ENCODE measurements around the gene EPYC. TPM values are rescaled to one million over a fixed set of nuclear protein-coding genes. Genes with fewer than 3 reads are reported as not detected.

Gene EPYC
- total and polyA plus RNA-seq, 2 experiments from 2014 or later, result not detected

GRCh38 chr12:91044586-91044985 is 39.8 kb upstream of the EPYC start (continued):
- no peak for TF ChIP-seq CTCF (conservative IDR thresholded peaks at IDR 0.05; ENCODE audit: low read depth in 2 of 2)
- no peak for TF ChIP-seq EZH2 (IDR thresholded peaks at IDR 0.05; ENCODE audit: low read depth, unreplicated experiment)
- no peak for TF ChIP-seq NANOG (IDR thresholded peaks at IDR 0.05; ENCODE audit: borderline replicate concordance)
- no peak for TF ChIP-seq ZNF114 (CRISPR knock-in tag; IDR thresholded peaks at IDR 0.05)
- TF ChIP-seq STAT1 (IDR thresholded peaks at IDR 0.05; ENCODE audit: unreplicated experiment), result no peak
- no peak for TF ChIP-seq CREB1 (CRISPR knock-in tag; IDR thresholded peaks at IDR 0.05; ENCODE audit: low read depth)

- H3K27me3 ChIP-seq (ENCODE audit: insufficient read depth), result no peaks in the 10 kb centered on the region
- no peaks in the 10 kb centered on the region for H3F3A ChIP-seq (replicated peaks; ENCODE audit: low read depth)
- Mint-ChIP-seq H3K4me1 (0 out of 3 replicates have a peak, but pooled peaks cover 3% of the 10 kb centered on the region), H3K9me3 (no peaks in the 10 kb centered on the region), H3K4me3 (no peak overlapping the region), H3K36me3 (ENCODE audit: low read depth) (no peaks in the 10 kb centered on the region), H3K27me3 (ENCODE audit: insufficient read depth, low read depth, poor library complexity) (peaks cover 2% of the 10 kb centered on the region), H3K27ac (no peak overlapping the region)
- no peak overlapping the region for H3K4me2 ChIP-seq
- H3K36me3 ChIP-seq (ENCODE audit: insufficient read depth), result no peaks in the 10 kb centered on the region
- H3K27ac ChIP-seq (ENCODE audit: low read depth), result no peak overlapping the region
- no peaks in the 10 kb centered on the region for H3K9me2 ChIP-seq (ENCODE audit: insufficient read depth)
- no peaks in the 10 kb centered on the region for H3K79me2 ChIP-seq (replicated peaks; ENCODE audit: insufficient read depth)
- H3K4me1 ChIP-seq (ENCODE audit: insufficient read depth), result no peaks in the 10 kb centered on the region
- no peaks in the 10 kb centered on the region for H4K20me1 ChIP-seq (replicated peaks; ENCODE audit: insufficient read depth)
- ATAC-seq (no peak), DNase-seq (ENCODE audit: low spot score) (no peak)
- no peak overlapping the region for H3K4me3 ChIP-seq
- H2AFZ ChIP-seq, result no peak overlapping the region
- TF ChIP-seq EZH2 (IDR thresholded peaks at IDR 0.05; ENCODE audit: low read depth, unreplicated experiment) (no peak), STAT1 (IDR thresholded peaks at IDR 0.05; ENCODE audit: unreplicated experiment) (no peak), CREB1 (CRISPR knock-in tag; IDR thresholded peaks at IDR 0.05; ENCODE audit: low read depth) (no peak), EZH2phosphoT487 (IDR thresholded peaks at IDR 0.05; ENCODE audit: unreplicated experiment) (no peak), JUNB (IDR thresholded peaks at IDR 0.05; ENCODE audit: unreplicated experiment) (no peak), CTCF (conservative IDR thresholded peaks at IDR 0.05; ENCODE audit: low read depth in 2 of 2) (no peak), ZNF331 (CRISPR knock-in tag; IDR thresholded peaks at IDR 0.05; ENCODE audit: low read depth) (no peak), NANOG (IDR thresholded peaks at IDR 0.05; ENCODE audit: borderline replicate concordance) (no peak)
- TF ChIP-seq, protein P1, sequence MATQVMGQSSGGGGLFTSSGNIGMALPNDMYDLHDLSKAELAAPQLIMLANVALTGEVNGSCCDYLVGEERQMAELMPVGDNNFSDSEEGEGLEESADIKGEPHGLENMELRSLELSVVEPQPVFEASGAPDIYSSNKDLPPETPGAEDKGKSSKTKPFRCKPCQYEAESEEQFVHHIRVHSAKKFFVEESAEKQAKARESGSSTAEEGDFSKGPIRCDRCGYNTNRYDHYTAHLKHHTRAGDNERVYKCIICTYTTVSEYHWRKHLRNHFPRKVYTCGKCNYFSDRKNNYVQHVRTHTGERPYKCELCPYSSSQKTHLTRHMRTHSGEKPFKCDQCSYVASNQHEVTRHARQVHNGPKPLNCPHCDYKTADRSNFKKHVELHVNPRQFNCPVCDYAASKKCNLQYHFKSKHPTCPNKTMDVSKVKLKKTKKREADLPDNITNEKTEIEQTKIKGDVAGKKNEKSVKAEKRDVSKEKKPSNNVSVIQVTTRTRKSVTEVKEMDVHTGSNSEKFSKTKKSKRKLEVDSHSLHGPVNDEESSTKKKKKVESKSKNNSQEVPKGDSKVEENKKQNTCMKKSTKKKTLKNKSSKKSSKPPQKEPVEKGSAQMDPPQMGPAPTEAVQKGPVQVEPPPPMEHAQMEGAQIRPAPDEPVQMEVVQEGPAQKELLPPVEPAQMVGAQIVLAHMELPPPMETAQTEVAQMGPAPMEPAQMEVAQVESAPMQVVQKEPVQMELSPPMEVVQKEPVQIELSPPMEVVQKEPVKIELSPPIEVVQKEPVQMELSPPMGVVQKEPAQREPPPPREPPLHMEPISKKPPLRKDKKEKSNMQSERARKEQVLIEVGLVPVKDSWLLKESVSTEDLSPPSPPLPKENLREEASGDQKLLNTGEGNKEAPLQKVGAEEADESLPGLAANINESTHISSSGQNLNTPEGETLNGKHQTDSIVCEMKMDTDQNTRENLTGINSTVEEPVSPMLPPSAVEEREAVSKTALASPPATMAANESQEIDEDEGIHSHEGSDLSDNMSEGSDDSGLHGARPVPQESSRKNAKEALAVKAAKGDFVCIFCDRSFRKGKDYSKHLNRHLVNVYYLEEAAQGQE (IDR thresholded peaks at IDR 0.05; ENCODE audit: unreplicated experiment), result no peak
- TF ChIP-seq, protein P2, sequence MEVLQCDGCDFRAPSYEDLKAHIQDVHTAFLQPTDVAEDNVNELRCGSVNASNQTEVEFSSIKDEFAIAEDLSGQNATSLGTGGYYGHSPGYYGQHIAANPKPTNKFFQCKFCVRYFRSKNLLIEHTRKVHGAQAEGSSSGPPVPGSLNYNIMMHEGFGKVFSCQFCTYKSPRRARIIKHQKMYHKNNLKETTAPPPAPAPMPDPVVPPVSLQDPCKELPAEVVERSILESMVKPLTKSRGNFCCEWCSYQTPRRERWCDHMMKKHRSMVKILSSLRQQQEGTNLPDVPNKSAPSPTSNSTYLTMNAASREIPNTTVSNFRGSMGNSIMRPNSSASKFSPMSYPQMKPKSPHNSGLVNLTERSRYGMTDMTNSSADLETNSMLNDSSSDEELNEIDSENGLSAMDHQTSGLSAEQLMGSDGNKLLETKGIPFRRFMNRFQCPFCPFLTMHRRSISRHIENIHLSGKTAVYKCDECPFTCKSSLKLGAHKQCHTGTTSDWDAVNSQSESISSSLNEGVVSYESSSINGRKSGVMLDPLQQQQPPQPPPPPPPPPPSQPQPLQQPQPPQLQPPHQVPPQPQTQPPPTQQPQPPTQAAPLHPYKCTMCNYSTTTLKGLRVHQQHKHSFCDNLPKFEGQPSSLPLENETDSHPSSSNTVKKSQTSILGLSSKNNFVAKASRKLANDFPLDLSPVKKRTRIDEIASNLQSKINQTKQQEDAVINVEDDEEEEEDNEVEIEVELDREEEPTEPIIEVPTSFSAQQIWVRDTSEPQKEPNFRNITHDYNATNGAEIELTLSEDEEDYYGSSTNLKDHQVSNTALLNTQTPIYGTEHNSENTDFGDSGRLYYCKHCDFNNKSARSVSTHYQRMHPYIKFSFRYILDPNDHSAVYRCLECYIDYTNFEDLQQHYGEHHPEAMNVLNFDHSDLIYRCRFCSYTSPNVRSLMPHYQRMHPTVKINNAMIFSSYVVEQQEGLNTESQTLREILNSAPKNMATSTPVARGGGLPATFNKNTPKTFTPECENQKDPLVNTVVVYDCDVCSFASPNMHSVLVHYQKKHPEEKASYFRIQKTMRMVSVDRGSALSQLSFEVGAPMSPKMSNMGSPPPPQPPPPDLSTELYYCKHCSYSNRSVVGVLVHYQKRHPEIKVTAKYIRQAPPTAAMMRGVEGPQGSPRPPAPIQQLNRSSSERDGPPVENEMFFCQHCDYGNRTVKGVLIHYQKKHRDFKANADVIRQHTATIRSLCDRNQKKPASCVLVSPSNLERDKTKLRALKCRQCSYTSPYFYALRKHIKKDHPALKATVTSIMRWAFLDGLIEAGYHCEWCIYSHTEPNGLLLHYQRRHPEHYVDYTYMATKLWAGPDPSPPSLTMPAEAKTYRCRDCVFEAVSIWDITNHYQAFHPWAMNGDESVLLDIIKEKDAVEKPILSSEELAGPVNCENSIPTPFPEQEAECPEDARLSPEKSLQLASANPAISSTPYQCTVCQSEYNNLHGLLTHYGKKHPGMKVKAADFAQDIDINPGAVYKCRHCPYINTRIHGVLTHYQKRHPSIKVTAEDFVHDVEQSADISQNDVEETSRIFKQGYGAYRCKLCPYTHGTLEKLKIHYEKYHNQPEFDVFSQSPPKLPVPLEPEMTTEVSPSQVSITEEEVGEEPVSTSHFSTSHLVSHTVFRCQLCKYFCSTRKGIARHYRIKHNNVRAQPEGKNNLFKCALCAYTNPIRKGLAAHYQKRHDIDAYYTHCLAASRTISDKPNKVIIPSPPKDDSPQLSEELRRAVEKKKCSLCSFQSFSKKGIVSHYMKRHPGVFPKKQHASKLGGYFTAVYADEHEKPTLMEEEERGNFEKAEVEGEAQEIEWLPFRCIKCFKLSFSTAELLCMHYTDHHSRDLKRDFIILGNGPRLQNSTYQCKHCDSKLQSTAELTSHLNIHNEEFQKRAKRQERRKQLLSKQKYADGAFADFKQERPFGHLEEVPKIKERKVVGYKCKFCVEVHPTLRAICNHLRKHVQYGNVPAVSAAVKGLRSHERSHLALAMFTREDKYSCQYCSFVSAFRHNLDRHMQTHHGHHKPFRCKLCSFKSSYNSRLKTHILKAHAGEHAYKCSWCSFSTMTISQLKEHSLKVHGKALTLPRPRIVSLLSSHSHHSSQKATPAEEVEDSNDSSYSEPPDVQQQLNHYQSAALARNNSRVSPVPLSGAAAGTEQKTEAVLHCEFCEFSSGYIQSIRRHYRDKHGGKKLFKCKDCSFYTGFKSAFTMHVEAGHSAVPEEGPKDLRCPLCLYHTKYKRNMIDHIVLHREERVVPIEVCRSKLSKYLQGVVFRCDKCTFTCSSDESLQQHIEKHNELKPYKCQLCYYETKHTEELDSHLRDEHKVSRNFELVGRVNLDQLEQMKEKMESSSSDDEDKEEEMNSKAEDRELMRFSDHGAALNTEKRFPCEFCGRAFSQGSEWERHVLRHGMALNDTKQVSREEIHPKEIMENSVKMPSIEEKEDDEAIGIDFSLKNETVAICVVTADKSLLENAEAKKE (CRISPR knock-in tag; IDR thresholded peaks at IDR 0.05), result no peak
Measured at GRCh38 chr12:91043408-91043807, 38.6 kb upstream of the EPYC start.
